CD14-positive monocyte (primary cell): Measurements from ENCODE around the gene CCDC117. TPM values are rescaled to one million over a fixed set of nuclear protein-coding genes. Genes with fewer than 3 reads are reported as not detected.
A peak's percentile ranks its signal among the peaks of the same experiment; 100 is the strongest.

Experiments
- DNase-seq, 3 donors: peaks; one replicate each; pipeline ENCODE4 v3.0.0-alpha.2; 2011 to 2022
- H2AFZ ChIP-seq: 2 replicates; pipeline ENCODE4 v1.6.0; 2012; ENCODE audit warnings: mild to moderate bottlenecking, low read depth, low read length, inconsistent platforms; ENCODE audit not compliant: insufficient read depth, poor library complexity, severe bottlenecking
- H3K27ac ChIP-seq, 2 donors: 1 replicate in 1 of 2; 2 replicates in 1 of 2; pipeline ENCODE4 v1.5.1; 2012 to 2013; ENCODE audit warnings: low read length in 2 of 2, control low read depth in 1 of 2, inconsistent platforms in 1 of 2, low read depth in 1 of 2, mild to moderate bottlenecking in 1 of 2
- H3K27me3 ChIP-seq, 2 donors: one replicate each; pipeline versions ENCODE4 v1.6.0 to v1.6.1; 2011 to 2013; ENCODE audit warnings: low read length in 2 of 2; ENCODE audit not compliant: control insufficient read depth in 2 of 2, insufficient read depth in 2 of 2
- H3K36me3 ChIP-seq, 2 donors: replicated peaks in 1 of 2; 1 replicate in 1 of 2; 2 replicates in 1 of 2; pipeline versions ENCODE4 v1.5.1 to v1.6.1; 2012 to 2013; ENCODE audit warnings: low read length in 2 of 2, control low read depth in 1 of 2, inconsistent platforms in 1 of 2, mild to moderate bottlenecking in 1 of 2; ENCODE audit not compliant: insufficient read depth in 2 of 2, control insufficient read depth in 1 of 2
- H3K4me1 ChIP-seq, 2 donors: 1 replicate in 1 of 2; 2 replicates in 1 of 2; pipeline versions ENCODE4 v1.5.1 to v1.6.1; 2012 to 2013; ENCODE audit warnings: low read length in 2 of 2, control low read depth in 1 of 2, inconsistent platforms in 1 of 2, mild to moderate bottlenecking in 1 of 2, moderate library complexity in 1 of 2; ENCODE audit not compliant: insufficient read depth in 2 of 2, control insufficient read depth in 1 of 2
- H3K4me2 ChIP-seq: replicated peaks from 2 replicates; pipeline ENCODE3; 2012; ENCODE audit warnings: low read length, moderate library complexity, mild to moderate bottlenecking; ENCODE audit not compliant: poor library complexity, severe bottlenecking; ENCODE audit errors: extremely low read depth
- H3K4me3 ChIP-seq, 3 experiments: fragments of 200-600 bp in 1 of 3; sonication (generic) in 1 of 3; replicated peaks in 1 of 3; 1 replicate in 2 of 3; 2 replicates in 1 of 3; pipeline ENCODE4 v1.5.1; 2011 to 2013; ENCODE audit warnings: low read length in 3 of 3, mild to moderate bottlenecking in 3 of 3, control low read depth in 2 of 3, low read depth in 2 of 3, inconsistent platforms in 1 of 3, moderate library complexity in 1 of 3
- H3K79me2 ChIP-seq: 2 replicates; pipeline ENCODE4 v1.6.0; 2012; ENCODE audit warnings: mild to moderate bottlenecking, control low read depth, inconsistent platforms, low read length, moderate library complexity; ENCODE audit not compliant: insufficient read depth
- H3K9ac ChIP-seq: 2 replicates; pipeline ENCODE4 v1.6.0; 2017; ENCODE audit warnings: low read length, mild to moderate bottlenecking; ENCODE audit not compliant: insufficient read depth, poor library complexity, severe bottlenecking
- H3K9me3 ChIP-seq, 2 donors: replicated peaks in 1 of 2; 1 replicate in 1 of 2; 2 replicates in 1 of 2; pipeline versions ENCODE4 v1.5.1 to v1.6.1; 2012 to 2013; ENCODE audit warnings: low read length in 2 of 2, control low read depth in 1 of 2; ENCODE audit not compliant: control insufficient read depth in 1 of 2, insufficient read depth in 1 of 2
- H4K20me1 ChIP-seq: 2 replicates; pipeline ENCODE4 v1.6.0; 2012; ENCODE audit warnings: mild to moderate bottlenecking, low read length, control low read depth, moderate library complexity; ENCODE audit not compliant: insufficient read depth
- H3K27ac Mint-ChIP-seq, 7 donors: one replicate each; pipeline ENCODE4 v1.8.0; 2020; ENCODE audit warnings: mild to moderate bottlenecking in 7 of 7, mixed read lengths in 7 of 7, moderate library complexity in 6 of 7, inconsistent platforms in 2 of 7
- H3K27me3 Mint-ChIP-seq, 3 donors: one replicate each; pipeline ENCODE4 v1.8.0; 2021 to 2022; ENCODE audit warnings: low read depth in 3 of 3, mild to moderate bottlenecking in 3 of 3, mixed read lengths in 3 of 3, moderate library complexity in 3 of 3, inconsistent platforms in 1 of 3
- H3K36me3 Mint-ChIP-seq, 2 donors: one replicate each; pipeline ENCODE4 v1.8.0; 2020; ENCODE audit warnings: mixed read lengths in 2 of 2, inconsistent platforms in 1 of 2, mild to moderate bottlenecking in 1 of 2
- H3K4me1 Mint-ChIP-seq: one replicate; pipeline ENCODE4 v1.8.0; 2020; ENCODE audit warnings: mild to moderate bottlenecking, mixed read lengths
- H3K4me3 Mint-ChIP-seq, 2 donors: one replicate each; pipeline ENCODE4 v1.8.0; 2020; ENCODE audit warnings: mild to moderate bottlenecking in 2 of 2, mixed read lengths in 2 of 2, moderate library complexity in 1 of 2
- H3K9me3 Mint-ChIP-seq, 7 donors: one replicate each; pipeline ENCODE4 v1.8.0; 2020 to 2022; ENCODE audit warnings: mixed read lengths in 7 of 7, mild to moderate bottlenecking in 6 of 7, moderate library complexity in 6 of 7, inconsistent platforms in 2 of 7
- CTCF ChIP-seq: fragments of 200-600 bp; IDR thresholded peaks from one replicate; pipeline ENCODE4 v1.8.0; 2022; ENCODE audit warnings: antibody characterized with exemption, mild to moderate bottlenecking
- WGBS: methylation state at CpG from one replicate; pipeline ENCODE4 v1.1.5; 2013; ENCODE audit warnings: missing lambda C conversion rate; ENCODE audit not compliant: insufficient coverage; 5-methylcytosine and 5-hydroxymethylcytosine counted together
- intact Hi-C, 2 donors: fragments of 100-400 bp; cut with micrococcal nuclease; formaldehyde crosslinking; loops; one replicate each; pipeline versions ENCODE4 v1.15.0 to v1.15.1; 2023
- polyA plus RNA-seq, 3 donors: library from polyadenylated mRNA; depleted of rRNA in 1 of 3; unstranded in 2 of 3; stranded (reverse) in 1 of 3; fragments of 300-500 nt in 2 of 3; fragments of >200 nt in 1 of 3; fragmentation: Illumina TruSeq in 2 of 3; gene quantifications; 1 replicate in 2 of 3; 2 replicates in 1 of 3; pipeline ENCODE4 v1.2.3, GENCODE V29; 2012 to 2021

CCDC117 gene
- polyA plus RNA-seq, 3 donors = 6.8 to 12.6 (median 10.3) TPM

GRCh38 chr22:28734393-28734792 is 38.1 kb upstream of the CCDC117 start:
- no peak overlapping the region for H3K27ac ChIP-seq
- H3K27me3 ChIP-seq = no peaks in the 10 kb centered on the region
- H2AFZ ChIP-seq = no peak overlapping the region
- peaks cover 17 to 57% of the 10 kb centered on the region in 2 donors for H3K36me3 Mint-ChIP-seq
- H3K4me1 ChIP-seq = no peaks in the 10 kb centered on the region
- no peaks in the 10 kb centered on the region for H3K27me3 Mint-ChIP-seq
- WGBS = 100% methylated on average over 2 of the region's 6 CpGs
- DNase-seq = no peak
- peak overlapping the region in 3 of 7 donors; percentile 27 to 49 (median 47) for H3K27ac Mint-ChIP-seq
- peaks cover 14 to 36% of the 10 kb centered on the region in 2 donors for H3K36me3 ChIP-seq
- H4K20me1 ChIP-seq = no peaks in the 10 kb centered on the region
- H3K4me3 ChIP-seq = no peak overlapping the region
- peaks cover 39% of the 10 kb centered on the region for H3K79me2 ChIP-seq
- H3K4me3 Mint-ChIP-seq = no peak overlapping the region
- H3K4me2 ChIP-seq = no peak overlapping the region
- no peak for TF ChIP-seq CTCF
- peaks cover 3% of the 10 kb centered on the region for H3K4me1 Mint-ChIP-seq
- no peak overlapping the region for H3K9ac ChIP-seq
- no peaks in the 10 kb centered on the region for H3K9me3 ChIP-seq
- H3K9me3 Mint-ChIP-seq = no peaks in the 10 kb centered on the region
- intact Hi-C loops = no loop called here

GRCh38 chr22:28736301-28737155 is 36.0 kb upstream of the CCDC117 start:
- no peaks in the 10 kb centered on the region for H3K9me3 ChIP-seq
- Mint-ChIP-seq H3K4me3 (no peak overlapping the region), H3K27me3 (no peaks in the 10 kb centered on the region), H3K4me1 (peaks cover 12% of the 10 kb centered on the region), H3K36me3 (peaks cover 17 to 46% of the 10 kb centered on the region in 2 donors), H3K9me3 (no peaks in the 10 kb centered on the region), H3K27ac (peak overlapping the region in 1 of 7 donors; percentile 36)
- no peak overlapping the region for H3K4me3 ChIP-seq
- 92% methylated on average over 4 of the region's 7 CpGs for WGBS
- no peak overlapping the region for H3K4me2 ChIP-seq
- intact Hi-C loops = no loop called here
- H3K27ac ChIP-seq = no peak overlapping the region
- no peak overlapping the region for H2AFZ ChIP-seq
- peaks cover 61% of the 10 kb centered on the region for H3K79me2 ChIP-seq
- no peaks in the 10 kb centered on the region for H4K20me1 ChIP-seq
- DNase-seq = no peak
- H3K27me3 ChIP-seq = no peaks in the 10 kb centered on the region
- H3K4me1 ChIP-seq = peaks cover 4 to 9% of the 10 kb centered on the region in 2 donors
- H3K36me3 ChIP-seq = peaks cover 12 to 36% of the 10 kb centered on the region in 2 donors
- TF ChIP-seq CTCF = no peak
- no peak overlapping the region for H3K9ac ChIP-seq
